ENCODE results near the gene ATP5F1D.

GRCh38 chr19:1217366-1217765, 24.2 kb upstream of the ATP5F1D start:
- TF ChIP-seq POLR2A (IDR thresholded peaks at IDR 0.05; ENCODE audit: low read length) (no peak), GATA1 (IDR thresholded peaks at IDR 0.05; ENCODE audit: low read depth, low read length) (no peak)

All from erythroblast (primary cell).